ENCODE data around the gene SMIM12.

DNA sequence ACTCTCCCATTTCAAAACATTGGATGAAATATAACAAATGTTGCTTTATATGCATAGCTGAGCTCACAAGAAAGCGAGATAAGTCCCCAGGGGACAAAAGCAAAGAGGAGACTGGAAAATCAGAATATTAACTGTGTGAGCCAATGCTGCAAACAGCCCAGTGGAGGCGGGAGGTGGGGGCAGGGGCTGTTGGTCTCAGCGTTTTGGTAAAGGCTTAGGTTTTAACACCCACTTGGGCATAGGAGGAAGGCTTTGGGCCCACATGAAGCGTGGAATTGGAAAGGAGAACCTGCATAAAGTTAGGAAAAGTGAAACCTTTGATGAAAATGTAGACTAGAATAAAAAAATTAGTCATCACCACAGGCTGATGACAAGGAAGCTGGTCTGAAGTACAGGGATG is 30.2 kb upstream of the SMIM12 start:
- TF ChIP-seq POLR2AphosphoS5 (IDR thresholded peaks at IDR 0.05; ENCODE audit: low read depth, low read length) (no peak), POLR2A (IDR thresholded peaks at IDR 0.05; ENCODE audit: low read depth, low read length) (no peak), SPI1 (IDR thresholded peaks at IDR 0.05; ENCODE audit: low read depth, low read length) (no peak), TAF1 (IDR thresholded peaks at IDR 0.05; ENCODE audit: low read depth, low read length) (no peak), PAX5 (IDR thresholded peaks at IDR 0.05; ENCODE audit: insufficient read depth, low read length, severe bottlenecking) (no peak)

Measured in GM12891 (cell line).